Muscle of leg (tissue), 16 donors: ENCODE measurements around the gene TYR. TPM values are rescaled to one million over a fixed set of nuclear protein-coding genes. Genes with fewer than 3 reads are reported as not detected.

Source experiments
- DNase-seq: peaks from one replicate; pipeline ENCODE4 v3.0.0; 2013
- H3K27ac ChIP-seq: one replicate; pipeline ENCODE4 v1.5.1; 2013; ENCODE audit warnings: mild to moderate bottlenecking, low read length, control low read depth
- H3K27me3 ChIP-seq: one replicate; pipeline ENCODE4 v1.6.1; 2013; ENCODE audit warnings: low read length; ENCODE audit not compliant: control insufficient read depth, insufficient read depth
- H3K36me3 ChIP-seq: one replicate; pipeline ENCODE4 v1.6.1; 2013; ENCODE audit warnings: low read length; ENCODE audit not compliant: control insufficient read depth, insufficient read depth
- H3K4me1 ChIP-seq: one replicate; pipeline ENCODE4 v1.6.1; 2013; ENCODE audit warnings: low read length; ENCODE audit not compliant: control insufficient read depth, insufficient read depth
- H3K4me3 ChIP-seq: one replicate; pipeline ENCODE4 v1.5.1; 2013; ENCODE audit warnings: low read length, control low read depth
- H3K9me3 ChIP-seq: replicated peaks from 2 replicates; pipeline ENCODE4 v1.6.1; 2013; ENCODE audit warnings: low read depth, low read length; ENCODE audit not compliant: control insufficient read depth
- WGBS: methylation state at CpG from one replicate; pipeline ENCODE4 v1.1.5; 2013; ENCODE audit warnings: missing lambda C conversion rate; ENCODE audit not compliant: insufficient coverage; 5-methylcytosine and 5-hydroxymethylcytosine counted together
- long read RNA-seq, 11 donors: transcript quantifications; one replicate each; lab custom pipeline, GENCODE V29; 2026
- polyA plus RNA-seq, 8 donors: library from polyadenylated mRNA; unstranded; fragments of 120-200 nt; gene quantifications; one replicate each; pipeline versions ENCODE4 v1.2.1 to v1.2.3, GENCODE V29; 2013; ENCODE audit warnings: inconsistent platforms in 1 of 8, low replicate concordance in 1 of 8; ENCODE audit not compliant: insufficient read length in 8 of 8, insufficient read depth in 1 of 8
- total RNA-seq: library from RNA; stranded (reverse); fragments of 120-200 nt; gene quantifications from one replicate; pipeline ENCODE4 v1.2.4, GENCODE V29; 2013

The TYR gene
- total RNA-seq (not detected), polyA plus RNA-seq (1 to 10 TPM in 1 of 8 donors, under 1 TPM in 1, not detected in 6; 0.08 to 1.5 TPM)
- long read RNA-seq, donor 1, result 0 reads
- long read RNA-seq, donor 2, result 0 reads
- long read RNA-seq, donor 3, result 0 reads
- long read RNA-seq, donor 4, result 0 reads
- long read RNA-seq, donor 5, result 0 reads
- long read RNA-seq, donor 6, result 0 reads
- long read RNA-seq, donor 7, result 0 reads
- long read RNA-seq, donor 8, result 0 reads
- long read RNA-seq, donor 9, result 0 reads
- long read RNA-seq, donor 10, result 0 reads
- long read RNA-seq, donor 11, result 0 reads

DNA sequence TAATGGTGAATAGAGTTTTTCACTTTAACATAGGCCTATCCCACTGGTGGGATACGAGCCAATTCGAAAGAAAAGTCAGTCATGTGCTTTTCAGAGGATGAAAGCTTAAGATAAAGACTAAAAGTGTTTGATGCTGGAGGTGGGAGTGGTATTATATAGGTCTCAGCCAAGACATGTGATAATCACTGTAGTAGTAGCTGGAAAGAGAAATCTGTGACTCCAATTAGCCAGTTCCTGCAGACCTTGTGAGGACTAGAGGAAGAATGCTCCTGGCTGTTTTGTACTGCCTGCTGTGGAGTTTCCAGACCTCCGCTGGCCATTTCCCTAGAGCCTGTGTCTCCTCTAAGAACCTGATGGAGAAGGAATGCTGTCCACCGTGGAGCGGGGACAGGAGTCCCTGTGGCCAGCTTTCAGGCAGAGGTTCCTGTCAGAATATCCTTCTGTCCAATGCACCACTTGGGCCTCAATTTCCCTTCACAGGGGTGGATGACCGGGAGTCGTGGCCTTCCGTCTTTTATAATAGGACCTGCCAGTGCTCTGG is at the start of gene TYR:
TSS of gene TYR (plus strand) at position 185 of the 541 bp plus-strand sequence. CDS start at position 264, 79 bp downstream.
- DNase-seq, result no peak
- no peaks in the 10 kb centered on the region for H3K4me1 ChIP-seq
- no peaks in the 10 kb centered on the region for H3K9me3 ChIP-seq
- no peaks in the 10 kb centered on the region for H3K27me3 ChIP-seq
- no peak within 1 kb of the TSS for H3K4me3 ChIP-seq
- WGBS, result 78% methylated on average over 6 of the region's 8 CpGs
- H3K36me3 ChIP-seq, result no peaks in the 10 kb centered on the region
- no peak within 1 kb of the TSS for H3K27ac ChIP-seq

DNA sequence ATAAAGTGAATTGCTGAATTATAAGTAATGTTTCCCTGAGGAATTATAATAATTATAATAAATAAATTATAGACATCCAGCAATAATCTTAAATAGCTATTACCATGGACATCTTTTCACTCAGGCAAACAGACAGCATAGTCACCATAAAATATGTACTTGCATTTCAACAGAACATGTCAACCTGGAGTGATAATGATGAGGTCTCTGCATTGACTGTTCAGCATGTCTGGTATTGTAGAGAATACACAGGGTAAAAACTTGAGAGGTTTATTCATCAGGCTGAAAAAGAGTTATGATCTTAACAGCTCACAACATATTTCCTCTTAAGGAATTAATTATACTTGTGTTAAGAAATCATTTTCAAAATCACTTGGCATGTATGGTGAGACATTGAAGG is 41.1 kb upstream of the TYR start:
- Histone ChIP-seq H3K27ac (no peak overlapping the region), H3K4me3 (no peak overlapping the region), H3K9me3 (no peaks in the 10 kb centered on the region), H3K36me3 (no peaks in the 10 kb centered on the region), H3K27me3 (no peaks in the 10 kb centered on the region), H3K4me1 (no peaks in the 10 kb centered on the region)
- no peak for DNase-seq

DNA sequence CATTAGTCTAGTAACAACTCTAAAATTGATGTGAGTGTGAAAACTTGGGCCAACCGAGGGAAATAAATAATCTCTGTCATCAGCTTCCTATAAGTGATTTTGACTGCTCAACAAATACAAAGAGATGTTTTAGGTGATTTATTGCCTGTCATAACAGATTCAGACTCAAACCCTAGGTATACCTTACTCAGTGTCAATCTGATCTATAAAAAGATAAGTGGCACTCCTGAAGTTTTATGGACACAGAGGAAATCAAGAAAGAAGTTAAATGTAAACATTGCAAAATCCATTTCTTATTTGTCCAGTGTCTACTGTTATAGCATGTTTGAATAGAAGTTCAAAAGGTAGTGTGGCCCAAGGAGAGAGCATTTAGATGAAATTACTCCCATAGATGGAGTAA is 30.4 kb upstream of the TYR start:
- Histone ChIP-seq H3K4me3 (no peak overlapping the region), H3K27ac (no peak overlapping the region), H3K4me1 (no peaks in the 10 kb centered on the region), H3K36me3 (no peaks in the 10 kb centered on the region), H3K27me3 (no peaks in the 10 kb centered on the region), H3K9me3 (no peaks in the 10 kb centered on the region)
- no CpG with 5 or more reads among the region's 1 CpG for WGBS
- no peak for DNase-seq

DNA sequence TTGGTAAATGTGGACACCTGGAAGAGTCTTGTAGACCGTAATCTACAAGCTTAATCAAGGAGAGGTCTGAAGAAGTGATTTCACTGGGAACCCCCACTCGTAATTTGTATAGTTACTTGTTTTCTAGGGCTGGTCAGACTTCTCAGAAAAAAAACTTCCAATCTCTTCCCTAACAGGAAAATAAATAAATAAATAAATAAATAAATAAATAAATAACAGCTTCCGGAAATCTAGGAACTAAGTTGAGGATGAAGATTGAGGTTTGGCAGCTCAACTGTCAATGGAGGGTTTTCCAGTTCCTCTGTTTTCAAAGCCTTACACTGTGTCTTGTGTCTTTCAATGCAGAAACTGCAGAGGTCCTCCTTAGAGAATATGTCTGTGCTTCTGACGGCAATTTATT is 17.7 kb upstream of the TYR start:
- WGBS, result 100% methylated on average over 1 of the region's 4 CpGs
- H3K4me3 ChIP-seq, result no peak overlapping the region
- H3K36me3 ChIP-seq, result no peaks in the 10 kb centered on the region
- no peaks in the 10 kb centered on the region for H3K27me3 ChIP-seq
- no peaks in the 10 kb centered on the region for H3K4me1 ChIP-seq
- H3K9me3 ChIP-seq, result no peaks in the 10 kb centered on the region
- no peak for DNase-seq
- H3K27ac ChIP-seq, result no peak overlapping the region

DNA sequence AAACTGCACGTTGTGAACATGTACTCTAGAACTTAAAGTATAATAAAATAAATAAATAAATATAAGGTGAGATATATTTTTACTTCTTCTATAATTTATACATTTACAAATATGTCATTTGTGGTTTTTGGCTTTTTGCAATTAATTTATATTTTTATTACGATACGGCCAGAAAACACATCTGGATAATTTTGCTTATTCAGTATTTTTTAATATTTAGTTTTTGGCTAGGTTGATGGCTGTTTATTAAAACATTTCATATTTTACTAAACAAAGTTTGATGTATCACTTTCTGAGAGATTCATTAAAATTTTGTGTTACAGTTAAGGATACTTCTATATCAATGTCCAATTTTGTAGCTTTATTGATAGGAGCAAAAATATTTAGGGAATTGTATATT is 15.7 kb upstream of the TYR start:
- no peaks in the 10 kb centered on the region for H3K4me1 ChIP-seq
- no peak overlapping the region for H3K4me3 ChIP-seq
- H3K36me3 ChIP-seq, result no peaks in the 10 kb centered on the region
- H3K9me3 ChIP-seq, result no peaks in the 10 kb centered on the region
- H3K27me3 ChIP-seq, result no peaks in the 10 kb centered on the region
- no CpG with 5 or more reads among the region's 3 CpGs for WGBS
- H3K27ac ChIP-seq, result no peak overlapping the region
- DNase-seq, result no peak

DNA sequence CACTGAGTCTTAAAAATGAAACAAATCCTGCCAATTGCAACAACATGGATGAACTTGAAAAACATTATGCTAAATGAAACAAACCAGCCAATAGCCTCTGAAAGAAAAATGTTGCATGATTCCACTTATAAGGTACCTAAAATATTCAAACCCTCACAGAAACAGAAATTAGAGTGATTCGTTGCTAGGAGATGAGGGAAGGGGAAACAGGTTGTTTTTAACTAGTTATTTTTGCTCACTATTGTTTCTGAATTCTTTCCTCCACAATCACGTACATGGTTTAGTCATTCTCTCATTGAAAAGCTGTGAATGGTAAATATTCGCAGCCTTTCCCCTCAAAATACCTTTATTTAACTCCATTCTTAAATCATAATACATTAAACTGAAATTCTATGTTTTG is 14.0 kb upstream of the TYR start:
- Histone ChIP-seq H3K27ac (no peak overlapping the region), H3K36me3 (no peaks in the 10 kb centered on the region), H3K9me3 (no peaks in the 10 kb centered on the region), H3K27me3 (no peaks in the 10 kb centered on the region), H3K4me3 (no peak overlapping the region), H3K4me1 (no peaks in the 10 kb centered on the region)
- DNase-seq, result no peak
- WGBS, result no CpG with 5 or more reads among the region's 3 CpGs

DNA sequence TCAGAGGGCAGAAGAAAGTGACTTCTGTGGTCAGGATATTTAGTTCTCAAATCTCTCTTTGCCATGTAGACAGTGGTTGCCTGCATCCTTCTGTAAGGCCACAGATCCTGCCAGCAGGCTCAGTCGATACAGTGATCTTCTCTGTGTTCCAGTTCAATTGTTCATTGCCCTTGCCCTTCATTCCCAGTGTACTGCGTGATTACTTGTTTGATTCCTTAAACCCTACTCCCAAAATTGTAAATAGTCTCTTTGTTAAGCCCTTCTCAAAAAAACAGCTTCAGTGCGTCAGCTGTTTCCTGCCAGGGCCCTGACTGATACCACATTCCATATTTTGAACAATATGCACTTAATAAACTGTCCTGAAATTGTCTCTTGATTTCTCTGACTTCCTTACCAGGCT is 9.3 kb upstream of the TYR start:
- H3K27ac ChIP-seq, result no peak overlapping the region
- H3K4me3 ChIP-seq, result no peak overlapping the region
- no peak for DNase-seq
- no peaks in the 10 kb centered on the region for H3K27me3 ChIP-seq
- no peaks in the 10 kb centered on the region for H3K36me3 ChIP-seq
- no peaks in the 10 kb centered on the region for H3K9me3 ChIP-seq
- H3K4me1 ChIP-seq, result no peaks in the 10 kb centered on the region
- WGBS, result 83% methylated on average over 3 of the region's 3 CpGs

DNA sequence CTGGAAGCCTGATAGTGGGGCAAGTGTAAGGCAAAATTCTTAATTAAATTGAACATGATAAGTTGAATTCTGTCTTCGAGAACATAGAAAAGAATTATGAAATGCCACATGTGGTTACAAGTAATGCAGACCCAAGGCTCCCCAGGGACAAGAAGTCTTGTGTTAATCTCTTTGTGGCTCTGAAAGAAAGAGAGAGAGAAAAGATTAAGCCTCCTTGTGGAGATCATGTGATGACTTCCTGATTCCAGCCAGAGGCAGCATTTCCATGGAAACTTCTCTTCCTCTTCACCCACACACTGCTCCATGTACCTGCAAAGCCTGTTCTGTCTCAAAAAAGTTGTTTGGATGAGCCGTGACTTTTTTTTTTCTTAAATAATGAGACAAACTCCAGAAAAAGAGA is 1.9 kb upstream of the TYR start:
- no peaks in the 10 kb centered on the region for H3K36me3 ChIP-seq
- no peak for DNase-seq
- WGBS, result 75% methylated on average over 1 of the region's 2 CpGs
- no peaks in the 10 kb centered on the region for H3K9me3 ChIP-seq
- H3K27me3 ChIP-seq, result no peaks in the 10 kb centered on the region
- no peaks in the 10 kb centered on the region for H3K4me1 ChIP-seq
- H3K4me3 ChIP-seq, result no peak overlapping the region
- H3K27ac ChIP-seq, result no peak overlapping the region

DNA sequence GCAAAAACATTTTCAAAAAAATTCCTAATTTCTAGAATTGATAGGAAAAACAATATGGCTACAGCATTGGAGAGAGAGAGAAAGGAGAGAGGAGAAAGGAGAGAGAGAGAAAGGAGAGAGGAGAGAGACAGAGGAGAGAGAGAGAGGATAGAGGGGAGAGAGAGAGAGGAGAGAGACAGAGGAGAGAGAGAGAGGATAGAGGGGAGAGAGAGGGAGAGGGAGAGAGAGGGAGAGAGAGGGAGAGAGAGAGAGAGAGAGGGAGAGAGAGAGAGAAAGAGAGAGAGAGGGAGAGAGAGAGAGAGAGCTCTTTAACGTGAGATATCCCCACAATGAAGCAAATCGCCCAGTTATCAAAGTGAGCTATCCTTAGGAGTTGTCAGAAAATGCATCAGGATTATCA is 737 bp upstream of the TYR start:
- H3K4me3 ChIP-seq, result no peak overlapping the region
- DNase-seq, result no peak
- no peaks in the 10 kb centered on the region for H3K9me3 ChIP-seq
- H3K27ac ChIP-seq, result no peak overlapping the region
- WGBS, result no CpG with 5 or more reads among the region's 2 CpGs
- H3K4me1 ChIP-seq, result no peaks in the 10 kb centered on the region
- no peaks in the 10 kb centered on the region for H3K27me3 ChIP-seq
- no peaks in the 10 kb centered on the region for H3K36me3 ChIP-seq

DNA sequence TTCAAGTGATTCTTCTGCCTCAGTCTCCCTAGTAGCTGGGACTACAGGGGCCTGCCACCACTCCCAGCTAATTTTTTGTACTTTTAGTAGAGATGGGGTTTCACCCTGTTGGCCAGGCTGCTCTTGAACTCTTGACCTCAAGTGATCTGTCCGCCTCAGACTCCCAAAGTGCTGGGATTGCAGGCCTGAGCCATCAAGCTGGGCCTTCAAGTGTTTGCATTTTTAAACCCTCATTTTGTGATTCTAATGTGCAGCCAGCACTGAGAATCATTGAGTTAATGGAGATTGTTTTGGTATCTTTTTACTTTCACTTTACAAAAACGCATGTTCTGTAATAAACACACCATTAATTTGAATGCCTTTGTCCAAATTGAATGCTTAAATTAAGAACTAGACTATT is 3.4 kb downstream of the TYR start:
- Histone ChIP-seq H3K36me3 (no peaks in the 10 kb centered on the region), H3K4me1 (no peaks in the 10 kb centered on the region), H3K4me3 (no peak overlapping the region), H3K27me3 (no peaks in the 10 kb centered on the region), H3K27ac (no peak overlapping the region), H3K9me3 (no peaks in the 10 kb centered on the region)
- no peak for DNase-seq
- WGBS, result 33% methylated on average over 1 of the region's 2 CpGs
